HUES64 (cell line): ENCODE measurements around the gene PIEZO2.

Experiments
- H3K27ac ChIP-seq: 2 replicates; pipeline ENCODE4 v1.7.0; 2013; ENCODE audit warnings: low read depth, low read length, inconsistent platforms
- H3K27me3 ChIP-seq: 2 replicates; pipeline ENCODE4 v1.6.1; 2013; ENCODE audit warnings: mild to moderate bottlenecking, low read length; ENCODE audit not compliant: insufficient read depth
- H3K36me3 ChIP-seq: 2 replicates; pipeline ENCODE4 v1.6.1; 2013; ENCODE audit warnings: mild to moderate bottlenecking, low read length; ENCODE audit not compliant: insufficient read depth
- H3K4me1 ChIP-seq: 2 replicates; pipeline ENCODE4 v1.6.1; 2013; ENCODE audit warnings: mild to moderate bottlenecking, low read length, moderate library complexity; ENCODE audit not compliant: insufficient read depth
- H3K4me3 ChIP-seq: 2 replicates; pipeline ENCODE4 v1.5.1; 2013; ENCODE audit warnings: mild to moderate bottlenecking, low read length, moderate library complexity
- H3K9ac ChIP-seq: 2 replicates; pipeline ENCODE4 v1.6.1; 2013; ENCODE audit warnings: mild to moderate bottlenecking, low read depth, low read length
- H3K9me3 ChIP-seq: 2 replicates; pipeline ENCODE4 v1.6.1; 2013; ENCODE audit warnings: low read depth, low read length; ENCODE audit not compliant: insufficient read depth
- WGBS: fragments of 150-250, 120-280 bp; methylation state at CpG from one replicate; pipeline ENCODE4 v1.1.7; 2013; ENCODE audit warnings: missing lambda C conversion rate; 5-methylcytosine and 5-hydroxymethylcytosine counted together

Gene PIEZO2

DNA sequence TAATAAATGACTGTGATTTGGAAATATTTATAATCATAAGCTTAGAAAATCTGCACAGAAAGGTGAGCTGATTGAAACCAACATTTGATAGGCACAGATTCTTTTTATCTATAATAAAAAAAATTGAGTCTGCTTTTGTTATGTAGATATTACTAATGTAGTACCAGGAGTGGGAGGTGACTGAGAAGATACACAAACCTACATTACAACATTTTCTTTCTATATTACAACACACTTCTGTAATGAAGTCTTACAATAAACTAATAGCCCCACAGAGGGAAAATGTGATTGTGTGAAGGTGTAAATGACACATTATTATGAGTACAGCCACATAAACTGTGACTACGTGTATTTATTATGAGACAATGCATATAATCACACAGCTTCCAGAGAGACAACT, 241.6 kb downstream of the PIEZO2 start:
- Histone ChIP-seq H3K9me3 (no peaks in the 10 kb centered on the region), H3K4me3 (no peak overlapping the region), H3K36me3 (no peaks in the 10 kb centered on the region), H3K27me3 (no peaks in the 10 kb centered on the region), H3K4me1 (no peaks in the 10 kb centered on the region), H3K9ac (no peak overlapping the region), H3K27ac (no peak overlapping the region)
- WGBS, result 100% methylated on average over 1 of the region's 1 CpG

DNA sequence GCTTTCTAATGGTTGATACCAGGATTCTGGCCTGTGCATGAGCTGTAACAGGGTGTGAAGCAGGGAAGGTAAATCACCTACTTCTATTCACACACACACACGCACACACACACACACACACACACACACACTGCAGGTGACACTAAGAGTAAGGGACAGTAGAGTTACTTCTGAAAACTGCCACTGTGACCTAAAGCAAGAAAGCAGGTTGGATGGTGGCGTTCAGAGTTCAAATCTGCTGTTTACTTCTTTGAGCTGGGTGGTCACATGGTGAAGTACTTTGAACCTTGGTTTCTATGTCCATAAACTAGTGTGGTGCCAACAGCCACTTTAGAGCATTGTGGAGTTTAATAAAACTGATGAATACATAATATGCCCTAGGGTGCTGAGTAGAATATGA, 248.0 kb downstream of the PIEZO2 start:
- no peaks in the 10 kb centered on the region for H3K4me1 ChIP-seq
- no peak overlapping the region for H3K9ac ChIP-seq
- no peaks in the 10 kb centered on the region for H3K36me3 ChIP-seq
- 85% methylated on average over 2 of the region's 2 CpGs for WGBS
- no peak overlapping the region for H3K4me3 ChIP-seq
- H3K27me3 ChIP-seq, result no peaks in the 10 kb centered on the region
- no peaks in the 10 kb centered on the region for H3K9me3 ChIP-seq
- H3K27ac ChIP-seq, result no peak overlapping the region

DNA sequence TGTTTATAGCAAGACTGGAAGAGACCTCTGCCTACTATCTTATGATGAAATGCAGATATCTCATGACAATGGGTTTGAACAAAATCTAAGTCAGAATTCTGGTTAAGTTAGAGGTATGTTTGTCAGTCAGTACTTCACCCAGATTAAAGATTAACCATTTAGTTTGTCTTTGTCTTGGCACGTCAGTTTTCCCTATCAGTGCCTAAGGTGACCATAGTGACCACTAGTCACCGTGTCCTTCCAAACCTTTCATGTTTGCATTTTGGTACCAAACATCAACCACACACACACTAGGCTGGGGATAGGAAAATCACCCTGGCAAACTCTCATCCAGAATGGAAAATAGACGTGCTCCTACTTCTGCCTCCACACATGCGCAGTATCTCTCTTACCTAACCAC, 248.9 kb downstream of the PIEZO2 start:
- no peaks in the 10 kb centered on the region for H3K27me3 ChIP-seq
- H3K9ac ChIP-seq, result no peak overlapping the region
- H3K9me3 ChIP-seq, result no peaks in the 10 kb centered on the region
- no peak overlapping the region for H3K4me3 ChIP-seq
- no peaks in the 10 kb centered on the region for H3K36me3 ChIP-seq
- H3K27ac ChIP-seq, result no peak overlapping the region
- 71% methylated on average over 4 of the region's 4 CpGs for WGBS
- no peaks in the 10 kb centered on the region for H3K4me1 ChIP-seq

DNA sequence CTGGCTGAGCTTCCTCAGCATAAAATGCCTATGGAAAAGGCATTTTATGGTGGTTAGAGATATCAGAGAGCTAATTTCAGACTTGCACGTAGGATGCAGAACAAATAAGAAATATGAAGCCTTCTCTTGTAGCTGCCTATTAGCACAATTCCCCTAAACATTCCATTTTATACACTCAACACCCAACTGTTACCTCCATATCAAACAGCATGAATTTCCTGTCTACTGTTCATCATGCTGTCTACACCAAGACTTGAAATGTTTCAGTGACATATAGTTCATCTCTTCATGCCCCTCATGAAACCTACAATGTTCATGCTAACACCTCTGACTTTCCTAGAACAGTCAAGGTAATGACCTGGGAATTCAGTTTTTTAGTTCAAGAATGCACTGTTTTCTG, 249.9 kb downstream of the PIEZO2 start:
- Histone ChIP-seq H3K27ac (no peak overlapping the region), H3K36me3 (no peaks in the 10 kb centered on the region), H3K4me1 (no peaks in the 10 kb centered on the region), H3K9ac (no peak overlapping the region), H3K27me3 (no peaks in the 10 kb centered on the region), H3K4me3 (no peak overlapping the region), H3K9me3 (no peaks in the 10 kb centered on the region)
- 96% methylated on average over 1 of the region's 1 CpG for WGBS

DNA sequence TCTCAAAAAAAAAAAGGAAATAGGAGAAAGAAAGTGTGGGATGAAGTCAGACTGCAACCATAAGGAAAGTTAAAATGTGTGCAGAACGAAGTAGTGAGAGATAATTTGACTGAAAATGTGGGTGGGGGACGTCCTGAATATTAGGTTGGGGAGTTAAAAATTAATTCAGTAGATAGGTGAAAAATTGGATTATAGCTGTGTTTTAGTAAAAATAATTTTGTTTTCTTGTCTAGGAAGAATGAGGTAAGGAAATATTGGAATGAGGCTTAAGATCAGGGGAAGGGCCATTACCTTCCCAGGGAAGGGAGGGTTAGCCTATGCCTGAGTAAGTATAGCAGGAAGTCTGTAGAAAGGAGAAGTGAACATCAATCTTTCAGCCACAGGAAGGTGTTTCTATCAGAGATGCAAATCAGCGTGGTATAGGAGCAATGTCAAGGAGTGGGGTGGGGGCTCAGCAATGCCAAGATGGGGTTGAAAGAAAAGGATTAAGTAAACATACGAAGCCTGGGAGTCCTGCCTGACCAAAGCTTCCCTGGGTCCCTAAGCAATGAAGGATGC, 250.9 kb downstream of the PIEZO2 start:
- H3K27me3 ChIP-seq, result no peaks in the 10 kb centered on the region
- no peaks in the 10 kb centered on the region for H3K4me1 ChIP-seq
- H3K9me3 ChIP-seq, result no peaks in the 10 kb centered on the region
- H3K27ac ChIP-seq, result no peak overlapping the region
- WGBS, result 94% methylated on average over 4 of the region's 4 CpGs
- H3K9ac ChIP-seq, result no peak overlapping the region
- H3K36me3 ChIP-seq, result no peaks in the 10 kb centered on the region
- H3K4me3 ChIP-seq, result no peak overlapping the region

DNA sequence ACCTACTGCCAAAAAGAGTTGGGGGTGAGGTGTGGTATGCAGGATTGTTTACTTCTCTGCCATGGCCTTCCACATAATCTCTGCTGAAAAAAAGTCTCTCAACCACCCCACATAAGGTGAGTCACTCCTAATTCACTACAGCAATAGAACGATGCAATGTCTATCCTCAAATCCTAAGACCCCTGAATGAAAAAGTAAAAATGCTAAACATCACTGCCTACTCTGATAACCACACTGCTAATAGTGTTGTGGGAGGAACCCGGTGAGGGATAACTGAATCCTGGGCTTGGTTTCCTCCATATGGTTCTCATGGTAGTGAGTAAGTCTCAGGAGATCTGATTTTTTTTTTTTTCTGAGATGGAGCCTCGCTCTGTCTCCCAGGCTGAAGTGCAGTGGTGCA, 252.5 kb downstream of the PIEZO2 start:
- Histone ChIP-seq H3K4me1 (peaks cover 5% of the 10 kb centered on the region; the same call in 1 of the 2 replicates), H3K4me3 (no peak overlapping the region), H3K9ac (no peak overlapping the region), H3K9me3 (no peaks in the 10 kb centered on the region), H3K27ac (no peak overlapping the region), H3K36me3 (no peaks in the 10 kb centered on the region), H3K27me3 (no peaks in the 10 kb centered on the region)
- 86% methylated on average over 3 of the region's 3 CpGs for WGBS

DNA sequence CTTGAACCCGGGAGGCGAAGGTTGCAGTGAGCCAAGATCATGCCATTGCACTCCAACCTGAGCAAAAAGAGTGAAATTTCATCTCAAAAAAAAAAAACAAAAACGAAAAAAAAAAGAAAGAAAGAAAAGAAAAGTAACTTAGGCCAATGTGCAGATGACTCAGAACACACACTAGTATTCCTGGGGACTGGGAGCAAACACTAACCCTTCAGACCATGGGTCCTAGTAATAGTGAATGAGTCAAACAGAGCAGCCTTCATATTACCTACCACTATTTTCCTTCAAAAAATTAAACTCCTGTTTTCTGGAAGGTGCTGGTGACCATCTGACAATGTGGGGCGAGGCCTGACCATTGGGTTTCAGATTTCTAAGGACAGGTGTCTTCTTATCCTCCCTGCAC, 253.4 kb downstream of the PIEZO2 start:
- H3K27ac ChIP-seq, result no peak overlapping the region
- H3K36me3 ChIP-seq, result no peaks in the 10 kb centered on the region
- no peaks in the 10 kb centered on the region for H3K27me3 ChIP-seq
- peaks cover 5% of the 10 kb centered on the region; the same call in 1 of the 2 replicates for H3K4me1 ChIP-seq
- 99% methylated on average over 3 of the region's 4 CpGs for WGBS
- no peaks in the 10 kb centered on the region for H3K9me3 ChIP-seq
- no peak overlapping the region for H3K9ac ChIP-seq
- H3K4me3 ChIP-seq, result no peak overlapping the region

DNA sequence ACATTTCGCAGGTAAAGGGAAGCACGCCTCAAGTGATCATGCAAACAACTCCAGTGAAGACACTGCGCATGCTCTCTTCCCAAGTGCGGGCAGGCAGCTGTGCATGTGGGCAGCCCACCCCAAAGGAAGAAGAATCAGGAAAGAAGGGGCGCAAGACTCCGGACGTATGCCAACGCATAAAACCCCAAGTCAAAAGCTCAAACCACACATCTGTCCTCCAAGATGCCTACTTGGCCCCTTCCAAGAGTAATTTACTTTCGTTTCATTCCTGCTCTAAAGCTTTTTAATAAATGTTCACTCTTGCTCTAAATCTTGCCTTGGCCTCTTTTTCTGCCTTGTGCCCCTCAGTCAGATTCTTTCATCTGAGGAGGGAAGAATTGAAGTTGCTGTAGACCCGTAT, 254.9 kb downstream of the PIEZO2 start:
- H3K9ac ChIP-seq, result no peak overlapping the region
- no peaks in the 10 kb centered on the region for H3K27me3 ChIP-seq
- H3K4me1 ChIP-seq, result peaks cover 5% of the 10 kb centered on the region; the same call in 1 of the 2 replicates
- H3K27ac ChIP-seq, result no peak overlapping the region
- no peaks in the 10 kb centered on the region for H3K9me3 ChIP-seq
- WGBS, result 92% methylated on average over 10 of the region's 10 CpGs
- no peak overlapping the region for H3K4me3 ChIP-seq
- H3K36me3 ChIP-seq, result no peaks in the 10 kb centered on the region

DNA sequence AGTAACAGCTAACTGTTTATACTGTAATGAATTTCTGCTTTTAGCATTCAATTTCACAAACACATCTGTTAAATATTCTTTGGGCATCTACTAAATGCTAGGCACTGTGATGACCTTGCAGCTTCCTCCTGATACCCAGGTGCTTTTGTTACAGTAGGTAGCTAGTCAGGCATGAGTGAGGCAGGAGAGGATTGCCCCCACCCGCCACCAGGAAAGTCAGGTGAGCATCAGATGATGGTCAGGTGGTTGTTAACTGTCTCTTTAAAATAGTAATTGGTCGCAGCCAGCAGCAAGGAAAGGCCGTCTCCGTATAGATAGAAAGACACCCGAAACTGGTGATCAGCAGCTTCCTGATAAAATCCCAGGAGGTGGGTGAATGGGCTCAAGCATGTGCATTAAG, 255.6 kb downstream of the PIEZO2 start:
- peaks cover 5% of the 10 kb centered on the region; the same call in 1 of the 2 replicates for H3K4me1 ChIP-seq
- 94% methylated on average over 5 of the region's 5 CpGs for WGBS
- H3K27ac ChIP-seq, result no peak overlapping the region

DNA sequence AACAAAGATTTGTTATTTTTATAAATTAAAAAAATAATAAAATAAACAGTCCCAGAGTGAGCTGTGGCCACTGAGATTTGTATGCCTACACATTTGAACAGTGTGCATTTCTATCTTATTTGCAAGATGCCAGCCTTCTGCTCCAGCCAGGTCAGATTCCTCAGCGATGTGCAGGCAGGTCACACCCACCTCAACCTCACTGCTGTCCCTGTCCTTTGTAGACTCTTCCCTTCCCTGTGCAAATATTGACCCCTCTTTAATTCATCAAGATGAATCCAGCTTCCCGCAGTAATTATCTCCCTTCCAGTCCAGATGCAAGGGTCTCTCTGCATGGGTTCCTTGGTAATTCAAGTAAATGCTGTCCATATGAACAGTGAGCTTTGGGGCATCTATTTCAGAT, 256.2 kb downstream of the PIEZO2 start:
- Histone ChIP-seq H3K27me3 (no peaks in the 10 kb centered on the region), H3K27ac (no peak overlapping the region), H3K4me3 (no peak overlapping the region), H3K9me3 (no peaks in the 10 kb centered on the region), H3K36me3 (no peaks in the 10 kb centered on the region), H3K9ac (no peak overlapping the region), H3K4me1 (peaks cover 5% of the 10 kb centered on the region; the same call in 1 of the 2 replicates)
- WGBS, result 82% methylated on average over 2 of the region's 2 CpGs

More for the DNA sequence above, 255.6 kb downstream of the PIEZO2 start:
- Histone ChIP-seq H3K27me3 (no peaks in the 10 kb centered on the region), H3K4me3 (no peak overlapping the region), H3K9me3 (no peaks in the 10 kb centered on the region), H3K9ac (no peak overlapping the region), H3K36me3 (no peaks in the 10 kb centered on the region)

DNA sequence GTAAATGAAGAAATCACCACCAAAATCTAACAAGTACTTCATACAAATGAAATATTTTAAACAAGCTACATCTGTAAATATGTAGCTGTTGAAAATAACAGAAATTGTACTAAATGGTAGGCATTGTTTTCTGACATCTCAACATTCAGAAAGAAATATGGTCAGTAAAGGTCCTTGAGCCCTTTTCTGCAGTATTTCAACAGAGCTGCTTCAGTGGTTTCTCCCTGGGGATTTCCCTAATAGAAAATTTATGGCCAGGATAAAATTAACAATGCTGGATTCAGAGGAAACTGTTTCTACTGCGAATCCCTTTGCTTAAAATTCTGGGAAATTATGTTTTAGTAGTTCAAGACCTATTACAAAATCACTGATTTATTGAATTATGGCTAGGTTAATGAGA, 256.6 kb downstream of the PIEZO2 start:
- 83% methylated on average over 1 of the region's 1 CpG for WGBS
- Histone ChIP-seq H3K27ac (no peak overlapping the region), H3K9me3 (no peaks in the 10 kb centered on the region), H3K4me3 (no peak overlapping the region), H3K27me3 (no peaks in the 10 kb centered on the region), H3K9ac (no peak overlapping the region), H3K4me1 (peaks cover 5% of the 10 kb centered on the region; the same call in 1 of the 2 replicates), H3K36me3 (no peaks in the 10 kb centered on the region)

DNA sequence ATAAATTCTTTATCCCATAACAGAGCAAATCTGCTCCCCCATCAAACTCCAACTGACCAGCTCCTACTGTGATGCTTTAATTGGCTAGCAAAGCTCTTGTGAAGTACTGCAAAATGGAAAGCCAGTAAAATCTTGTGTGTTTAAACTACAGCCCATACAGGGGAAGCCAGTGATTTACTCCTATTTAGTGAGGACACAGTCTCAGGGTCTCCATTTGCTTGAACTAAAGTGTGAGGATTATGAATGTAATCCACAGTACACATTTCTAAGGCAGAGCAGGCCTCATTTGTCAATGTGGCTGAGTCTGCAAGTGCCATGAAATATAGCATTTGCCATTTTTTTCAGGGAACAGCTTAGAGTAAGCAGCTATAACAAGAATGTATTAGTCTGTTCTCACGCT, 259.3 kb downstream of the PIEZO2 start:
- Histone ChIP-seq H3K4me3 (no peak overlapping the region), H3K36me3 (no peaks in the 10 kb centered on the region), H3K27ac (no peak overlapping the region), H3K9ac (no peak overlapping the region), H3K9me3 (no peaks in the 10 kb centered on the region), H3K27me3 (no peaks in the 10 kb centered on the region), H3K4me1 (peaks cover 5% of the 10 kb centered on the region; the same call in 1 of the 2 replicates)
- no CpG with 5 or more reads among the region's 1 CpG for WGBS
